Endothelial cell (in vitro differentiated cells): ENCODE results near the gene FASN. TPM values are rescaled to one million over a fixed set of nuclear protein-coding genes. Genes with fewer than 3 reads are reported as not detected.

Experiments used
- DNase-seq: peaks from one replicate; pipeline ENCODE4 v3.0.0; 2021; ENCODE audit warnings: low spot score
- H3K27ac Mint-ChIP-seq: one replicate; pipeline ENCODE4 v1.8.0; 2021; ENCODE audit warnings: mixed read lengths, inconsistent platforms; ENCODE audit not compliant: unreplicated experiment
- H3K27me3 Mint-ChIP-seq: one replicate; pipeline ENCODE4 v1.8.0; 2021; ENCODE audit warnings: mild to moderate bottlenecking, moderate library complexity, mixed read lengths, inconsistent platforms; ENCODE audit not compliant: unreplicated experiment
- H3K36me3 Mint-ChIP-seq: one replicate; pipeline ENCODE4 v1.8.0; 2021; ENCODE audit warnings: mild to moderate bottlenecking, low read depth, mixed read lengths, inconsistent platforms; ENCODE audit not compliant: unreplicated experiment
- H3K4me1 Mint-ChIP-seq: one replicate; pipeline ENCODE4 v1.8.0; 2021; ENCODE audit warnings: mild to moderate bottlenecking, mixed read lengths, inconsistent platforms; ENCODE audit not compliant: unreplicated experiment
- H3K4me3 Mint-ChIP-seq: one replicate; pipeline ENCODE4 v1.8.0; 2021; ENCODE audit warnings: mild to moderate bottlenecking, mixed read lengths, inconsistent platforms; ENCODE audit not compliant: unreplicated experiment
- H3K9me3 Mint-ChIP-seq: one replicate; pipeline ENCODE4 v1.8.0; 2021; ENCODE audit warnings: mixed read lengths, inconsistent platforms; ENCODE audit not compliant: unreplicated experiment
- CTCF ChIP-seq: fragments of 200-600 bp; sonication (generic); IDR thresholded peaks from one replicate; pipeline ENCODE4 v1.5.0; 2021; ENCODE audit warnings: antibody characterized with exemption; ENCODE audit not compliant: unreplicated experiment
- total RNA-seq: library from RNA; stranded (reverse); fragmentation: NEBNext Ultra II Directional; extraction: Animal tissue kit (Norgen Biotek cat#: 25700); gene quantifications from one replicate; pipeline ENCODE4 v1.2.1, GENCODE V29; 2021; ENCODE audit not compliant: unreplicated experiment

The FASN gene
- total RNA-seq, 1 donor from 2014 or later = 400 TPM

GRCh38 chr17:82121246-82121645 lies 23.2 kb upstream of the FASN start:
- Mint-ChIP-seq H3K9me3 (no peaks in the 10 kb centered on the region), H3K4me3 (no peak overlapping the region), H3K36me3 (peaks cover 13% of the 10 kb centered on the region), H3K4me1 (peaks cover 20% of the 10 kb centered on the region), H3K27me3 (peaks cover 7% of the 10 kb centered on the region), H3K27ac (no peak overlapping the region)
- no peak for DNase-seq
- TF ChIP-seq CTCF = no peak

- Mint-ChIP-seq H3K4me3 (no peak overlapping the region), H3K4me1 (peaks cover 20% of the 10 kb centered on the region), H3K27ac (no peak overlapping the region), H3K36me3 (peaks cover 11% of the 10 kb centered on the region), H3K27me3 (peaks cover 7% of the 10 kb centered on the region), H3K9me3 (no peaks in the 10 kb centered on the region)
- TF ChIP-seq CTCF = no peak
- no peak for DNase-seq
Observed at GRCh38 chr17:82120148-82120547, 22.1 kb upstream of the FASN start.

GRCh38 chr17:82118815-82119380 lies 20.9 kb upstream of the FASN start:
- Mint-ChIP-seq H3K9me3 (no peaks in the 10 kb centered on the region), H3K27ac (no peak overlapping the region)
- DNase-seq = no peak

GRCh38 chr17:82118168-82118814 lies 20.3 kb upstream of the FASN start:
- H3K27me3 Mint-ChIP-seq = peaks cover 2% of the 10 kb centered on the region
- no peak for DNase-seq
- no peaks in the 10 kb centered on the region for H3K9me3 Mint-ChIP-seq
- no peak overlapping the region for H3K27ac Mint-ChIP-seq
- peaks cover 7% of the 10 kb centered on the region for H3K36me3 Mint-ChIP-seq
- no peak overlapping the region for H3K4me3 Mint-ChIP-seq
- no peak for TF ChIP-seq CTCF
- H3K4me1 Mint-ChIP-seq = peaks cover 20% of the 10 kb centered on the region

More at GRCh38 chr17:82118815-82119380, 20.9 kb upstream of the FASN start:
- H3K27me3 Mint-ChIP-seq = peaks cover 2% of the 10 kb centered on the region
- H3K4me3 Mint-ChIP-seq = no peak overlapping the region
- no peak for TF ChIP-seq CTCF
- H3K4me1 Mint-ChIP-seq = peaks cover 20% of the 10 kb centered on the region
- H3K36me3 Mint-ChIP-seq = peaks cover 8% of the 10 kb centered on the region
